GM12878 (cell line): Measurements from ENCODE around the gene PPT2. TPM values are rescaled to one million over a fixed set of nuclear protein-coding genes. Genes with fewer than 3 reads are reported as not detected.

Experiments used
- ATAC-seq: fragments of 200-7000 bp; cut with Tn5 transposase; 3 replicates; pipeline ENCODE4 v1.9.1; 2020; ENCODE audit warnings: mild to moderate bottlenecking, moderate library complexity
- BruUV-seq: library from RNA; stranded (reverse); fragments of 400-500 nt; replicated peaks from 2 replicates; lab custom pipeline; 2021; lab: Mats Ljungman, UMichigan
- CTCF ChIA-PET: fragments of 300-600 bp; sonication (Branson Sonifier 250); formaldehyde crosslinking; extraction: SDS; loops from one replicate; lab custom pipeline; 2021; ENCODE audit warnings: inconsistent platforms; lab: Yijun Ruan, JAX
- POLR2A ChIA-PET: fragments of 350-600 bp; formaldehyde crosslinking; extraction: SDS; loops from one replicate; lab custom pipeline; 2021; ENCODE audit warnings: inconsistent platforms; lab: Charles Lee
- RAD21 ChIA-PET: fragments of 300-600 bp; sonication (Branson Sonifier 250); formaldehyde crosslinking; loops from one replicate; lab custom pipeline; 2023; ENCODE audit warnings: antibody characterized with exemption; ENCODE audit not compliant: unreplicated experiment; lab: Charles Lee
- SMC1A ChIA-PET: fragments of 300-600 bp; sonication (Branson Sonifier 250); formaldehyde crosslinking; loops from one replicate; lab custom pipeline; 2023; ENCODE audit not compliant: unreplicated experiment, uncharacterized antibody; lab: Charles Lee
- DNase-seq: peaks from one replicate; pipeline ENCODE4 v3.0.0-alpha.2; 2011; ENCODE audit warnings: low read depth, low spot score
- FAIRE-seq: peaks from 3 replicates; lab custom pipeline; 2011; peaks lifted over from hg19 to GRCh38; lab: Jason Lieb, UNC
- H2AFZ ChIP-seq: 2 replicates; pipeline ENCODE4 v1.6.0; 2011; ENCODE audit warnings: low read depth, low read length, control low read depth; ENCODE audit not compliant: control insufficient read depth
- H3K27ac ChIP-seq: 2 replicates; pipeline ENCODE4 v1.5.1; 2011; ENCODE audit warnings: control low read depth; ENCODE audit not compliant: control insufficient read depth, insufficient read depth
- H3K27me3 ChIP-seq, 2 experiments: replicated peaks in 1 of 2; 2 replicates each; pipeline versions ENCODE4 v1.6.0 to v1.6.1; 2011; ENCODE audit warnings: low read length in 1 of 2; ENCODE audit not compliant: control insufficient read depth in 2 of 2, insufficient read depth in 2 of 2
- H3K36me3 ChIP-seq, 2 experiments: 2 replicates each; pipeline ENCODE4 v1.5.1; 2011; ENCODE audit warnings: low read length in 1 of 2; ENCODE audit not compliant: control insufficient read depth in 2 of 2, insufficient read depth in 2 of 2
- H3K4me1 ChIP-seq: 2 replicates; pipeline ENCODE4 v1.6.1; 2011; ENCODE audit warnings: mild to moderate bottlenecking, low read length, moderate library complexity, mixed read lengths; ENCODE audit not compliant: control insufficient read depth, insufficient read depth
- H3K4me2 ChIP-seq: 2 replicates; pipeline ENCODE4 v1.6.0; 2011; ENCODE audit warnings: control low read depth; ENCODE audit not compliant: control insufficient read depth, insufficient read depth
- H3K4me3 ChIP-seq: fragments of 200-600 bp; sonication (generic); 2 replicates; pipeline ENCODE4 v1.5.1; 2016
- H3K79me2 ChIP-seq: 2 replicates; pipeline ENCODE4 v1.6.0; 2011; ENCODE audit warnings: low read length; ENCODE audit not compliant: control insufficient read depth, insufficient read depth
- H3K9ac ChIP-seq: 2 replicates; pipeline ENCODE4 v1.8.0; 2011; ENCODE audit warnings: low read length, control low read depth, mixed read lengths; ENCODE audit not compliant: control insufficient read depth, insufficient read depth
- H3K9me3 ChIP-seq: replicated peaks from 3 replicates; pipeline ENCODE4 v1.5.1; 2011; ENCODE audit warnings: mild to moderate bottlenecking, low read length; ENCODE audit not compliant: control insufficient read depth, insufficient read depth
- H4K20me1 ChIP-seq: 2 replicates; pipeline ENCODE4 v1.6.0; 2011; ENCODE audit not compliant: control insufficient read depth, insufficient read depth
- ESRRA ChIP-seq: IDR thresholded peaks from 2 replicates; pipeline ENCODE4 v1.6.1; 2012; ENCODE audit warnings: mild to moderate bottlenecking, low read length, improper control_type of control experiment
- IKZF1 ChIP-seq: fragments of 450-650 bp; conservative IDR thresholded peaks from 2 replicates; pipeline ENCODE4 v1.6.1; 2017; ENCODE audit warnings: antibody characterized with exemption, mild to moderate bottlenecking
- LARP7 ChIP-seq: fragments of 450-650 bp; IDR thresholded peaks from 2 replicates; pipeline ENCODE4 v1.6.1; 2017; ENCODE audit warnings: mild to moderate bottlenecking
- MTA3 ChIP-seq: IDR thresholded peaks from 2 replicates; pipeline ENCODE4 v1.6.1; 2012; ENCODE audit warnings: low read length, inconsistent platforms, borderline replicate concordance
- NR2F1 ChIP-seq: fragments of 450-650 bp; conservative IDR thresholded peaks from 2 replicates; pipeline ENCODE4 v1.6.1; 2017; ENCODE audit warnings: mild to moderate bottlenecking
- YY1 ChIP-seq: IDR thresholded peaks from 2 replicates; pipeline ENCODE4 v1.6.1; 2011; ENCODE audit warnings: low read depth, mild to moderate bottlenecking, low read length
- WGBS: methylation state at CpG from one replicate; pipeline ENCODE4 v1.1.6; 2016; ENCODE audit warnings: low lambda C conversion rate; ENCODE audit not compliant: insufficient replicate concordance, insufficient coverage; ENCODE audit errors: missing lambda C conversion rate; 5-methylcytosine and 5-hydroxymethylcytosine counted together
- in situ Hi-C: fragments of 300-500 bp; cut with MboI; formaldehyde crosslinking; loops from 9 replicates; pipeline ENCODE4 v1.14.3; 2018; ENCODE audit warnings: mixed read lengths
- intact Hi-C: fragments of 100-400 bp; cut with micrococcal nuclease; formaldehyde crosslinking; loops from one replicate; pipeline ENCODE4 v1.14.2; 2022; ENCODE audit not compliant: unreplicated experiment
- polyA plus RNA-seq, 11 experiments: library from polyadenylated mRNA; depleted of rRNA in 4 of 11; unstranded in 6 of 11; stranded (reverse) in 5 of 11; fragments of >200 nt; fragmentation: Nextera tagmentation in 4 of 11; fragmentation: Illumina TruSeq in 1 of 11; extraction: Ambion mirVana in 4 of 11; extraction: Trizol in 1 of 11; gene quantifications; 1 replicate in 1 of 11; 2 replicates in 10 of 11; pipeline versions ENCODE4 v1.2.1 to v1.2.3, GENCODE V29; 2011 to 2016; ENCODE audit warnings: inconsistent platforms in 2 of 11, missing spikeins in 2 of 11, low read depth in 1 of 11
- total RNA-seq, 4 experiments: library from RNA; depleted of rRNA in 3 of 4; stranded (reverse); fragments of >200 nt in 3 of 4; fragmentation: Illumina TruSeq in 1 of 4; extraction: Trizol in 1 of 4; gene quantifications; 2 replicates each; pipeline versions ENCODE4 v1.2.1 to v1.2.3, GENCODE V29; 2013 to 2021

PPT2 gene
- total and polyA plus RNA-seq, 10 of the 15 experiments (the other 5 are each of a cell fraction or from before 2014, with no cell fraction given) = 1.3 to 25.5 (median 5.5) TPM

DNA sequence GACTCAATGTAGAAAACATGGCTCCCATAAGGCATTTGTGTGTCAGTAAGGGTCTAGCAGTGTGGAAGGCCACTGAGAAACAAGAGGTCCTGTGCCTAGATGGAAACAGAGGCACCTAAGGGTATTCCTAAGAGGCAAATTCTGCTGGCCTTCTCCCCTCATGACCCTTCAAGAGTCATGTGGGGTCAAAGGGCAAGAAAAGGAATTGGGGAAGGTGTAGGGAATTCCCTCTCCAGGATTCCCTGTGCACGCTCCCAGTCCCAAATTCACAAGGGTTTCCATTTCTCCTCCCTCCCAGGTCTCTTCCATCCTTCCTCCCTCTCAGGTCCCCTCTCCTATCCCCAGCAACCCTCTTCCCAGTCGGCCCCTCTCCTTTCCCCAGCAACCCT, 21.4 kb downstream of the PPT2 start:
- Histone ChIP-seq H3K9me3 (no peaks in the 10 kb centered on the region), H3K27me3 (no peaks in the 10 kb centered on the region), H3K4me1 (peaks cover 10% of the 10 kb centered on the region), H3K4me3 (peak overlapping the region; percentile 96), H3K9ac (peak overlapping the region; percentile 74), H4K20me1 (no peaks in the 10 kb centered on the region), H3K4me2 (peak overlapping the region; percentile 68), H2AFZ (no peak overlapping the region), H3K79me2 (peaks cover 22% of the 10 kb centered on the region), H3K27ac (peak overlapping the region; percentile 70), H3K36me3 (no peaks in the 10 kb centered on the region)
- ATAC-seq = no peak
- TF ChIP-seq IKZF1 (peak; percentile 42; the same call in 1 of the 2 replicates), ESRRA (no peak), NR2F1 (peak; percentile 30; the same call in 1 of the 2 replicates), YY1 (0 out of 2 replicates have a peak, but pooled peaks have one; percentile 12), MTA3 (no peak), LARP7 (no peak)
- in situ Hi-C loops (no loop called here), intact Hi-C loops (no loop called here)
- POLR2A ChIA-PET = no interaction called here
- DNase-seq = no peak
- RAD21 ChIA-PET = no interaction called here
- SMC1A ChIA-PET = no interaction called here
- CTCF ChIA-PET = no interaction called here
- BruUV-seq = TSS peak; percentile 66
- 0% methylated on average over 1 of the region's 2 CpGs for WGBS
- FAIRE-seq = no peak
